NCI-H524 (cell line): Measurements from ENCODE around the gene PDZD7.

Experiments used
- DNase-seq, 2 experiments: peaks; one replicate each; lab custom pipeline; 2025; lab: John Stamatoyannopoulos, UW

Gene PDZD7

GRCh38 chr10:101031128-101031795 is at the start of gene PDZD7, which contains the start of gene SFXN3:
Gene PDZD7 (minus strand): TSS chr10:101031129. CDS start chr10:101030219, 910 bp downstream.
Gene SFXN3 (plus strand): TSS chr10:101031234. CDS start chr10:101034695, 3,461 bp downstream.
- peak; percentile 11 to 74 for DNase-seq

GRCh38 chr10:101079874-101080273 is 48.9 kb upstream of the PDZD7 start:
- DNase-seq = peak in 1 of 2 experiments; percentile 36

- no peak for DNase-seq
Measured at GRCh38 chr10:101076630-101077029, 45.7 kb upstream of the PDZD7 start.

GRCh38 chr10:101075775-101076174 is 44.8 kb upstream of the PDZD7 start:
- DNase-seq = no peak

- no peak for DNase-seq
Measured at GRCh38 chr10:101073631-101074030, 42.7 kb upstream of the PDZD7 start.

- DNase-seq = no peak
Measured at GRCh38 chr10:101072923-101073322, 42.0 kb upstream of the PDZD7 start.

- no peak for DNase-seq
Measured at GRCh38 chr10:101071885-101072433, 41.0 kb upstream of the PDZD7 start.

- no peak for DNase-seq
Measured at GRCh38 chr10:101071267-101071884, 40.4 kb upstream of the PDZD7 start.

- DNase-seq = no peak
Measured at GRCh38 chr10:101070098-101070497, 39.2 kb upstream of the PDZD7 start.

GRCh38 chr10:101069441-101069840 is 38.5 kb upstream of the PDZD7 start:
- DNase-seq = no peak

GRCh38 chr10:101067356-101068083 is 36.6 kb upstream of the PDZD7 start:
- DNase-seq = peak; percentile 36 to 61

- DNase-seq = peak in 1 of 2 experiments; percentile 24
Measured at GRCh38 chr10:101066896-101067355, 36.0 kb upstream of the PDZD7 start.

- DNase-seq = peak in 1 of 2 experiments; percentile 38
Measured at GRCh38 chr10:101066146-101066895, 35.4 kb upstream of the PDZD7 start.

GRCh38 chr10:101065481-101066145 is 34.7 kb upstream of the PDZD7 start:
- no peak for DNase-seq

- no peak for DNase-seq
Measured at GRCh38 chr10:101064415-101065030, 33.6 kb upstream of the PDZD7 start.

GRCh38 chr10:101063548-101064414 is 32.9 kb upstream of the PDZD7 start:
- DNase-seq = no peak

- DNase-seq = no peak
Measured at GRCh38 chr10:101063050-101063525, 32.2 kb upstream of the PDZD7 start.

GRCh38 chr10:101062232-101063049 is 31.5 kb upstream of the PDZD7 start:
- DNase-seq = peak in 1 of 2 experiments; percentile 43
